ENCODE measurements around the gene GLYAT.

GLYAT gene

GRCh38 chr11:58776891-58777710 lies 45.4 kb upstream of the GLYAT start:
- no peak overlapping the region for H3K4me3 ChIP-seq (ENCODE audit: low read length)
- peaks cover 6% of the 10 kb centered on the region for H3K9me3 ChIP-seq (ENCODE audit: control insufficient read depth, insufficient read depth, low read length)
- no peak overlapping the region for H3K4me2 ChIP-seq (ENCODE audit: low read length)
- H3K79me2 ChIP-seq (ENCODE audit: control insufficient read depth, low read length), result no peaks in the 10 kb centered on the region
- 0 out of 2 replicates have a peak, but pooled peaks cover 3% of the 10 kb centered on the region for H3K27me3 ChIP-seq (ENCODE audit: control insufficient read depth, low read length)
- no peaks in the 10 kb centered on the region for H3K9me2 ChIP-seq (replicated peaks; ENCODE audit: control insufficient read depth, low read length)
- H3F3A ChIP-seq (ENCODE audit: control insufficient read depth, insufficient read depth), result no peaks in the 10 kb centered on the region
- no peak overlapping the region for H3K27ac ChIP-seq (ENCODE audit: low read depth, low read length)
- H4K20me1 ChIP-seq (ENCODE audit: control insufficient read depth, insufficient read depth, low read depth, low read length), result no peaks in the 10 kb centered on the region
- H3K36me3 ChIP-seq (ENCODE audit: control insufficient read depth, low read length), result no peaks in the 10 kb centered on the region
- no peaks in the 10 kb centered on the region for H3K4me1 ChIP-seq (ENCODE audit: control insufficient read depth, low read length)
- TF ChIP-seq CTCF (IDR thresholded peaks at IDR 0.05; ENCODE audit: low read depth, low read length, poor library complexity, severe bottlenecking), result no peak
- TF ChIP-seq EZH2phosphoT487 (IDR thresholded peaks at IDR 0.05; ENCODE audit: borderline replicate concordance, low read length), result no peak

GRCh38 chr11:58775066-58775708 lies 43.4 kb upstream of the GLYAT start:
- TF ChIP-seq CTCF (IDR thresholded peaks at IDR 0.05; ENCODE audit: low read depth, low read length, poor library complexity, severe bottlenecking) (no peak), EZH2phosphoT487 (IDR thresholded peaks at IDR 0.05; ENCODE audit: borderline replicate concordance, low read length) (no peak)
- Histone ChIP-seq H3K9me2 (replicated peaks; ENCODE audit: control insufficient read depth, low read length) (no peaks in the 10 kb centered on the region), H4K20me1 (ENCODE audit: control insufficient read depth, insufficient read depth, low read depth, low read length) (no peaks in the 10 kb centered on the region), H3K9me3 (ENCODE audit: control insufficient read depth, insufficient read depth, low read length) (no peaks in the 10 kb centered on the region; the same call in none of the 2 replicates), H3K79me2 (ENCODE audit: control insufficient read depth, low read length) (no peaks in the 10 kb centered on the region), H3K36me3 (ENCODE audit: control insufficient read depth, low read length) (no peaks in the 10 kb centered on the region), H3K27ac (ENCODE audit: low read depth, low read length) (no peak overlapping the region), H3F3A (ENCODE audit: control insufficient read depth, insufficient read depth) (no peaks in the 10 kb centered on the region), H3K4me1 (ENCODE audit: control insufficient read depth, low read length) (no peaks in the 10 kb centered on the region), H3K4me3 (ENCODE audit: low read length) (no peak overlapping the region), H3K4me2 (ENCODE audit: low read length) (no peak overlapping the region), H3K27me3 (ENCODE audit: control insufficient read depth, low read length) (0 out of 2 replicates have a peak, but pooled peaks cover 3% of the 10 kb centered on the region)

- H3K27me3 ChIP-seq (ENCODE audit: control insufficient read depth, low read length), result 0 out of 2 replicates have a peak, but pooled peaks cover 3% of the 10 kb centered on the region
- H3K79me2 ChIP-seq (ENCODE audit: control insufficient read depth, low read length), result no peaks in the 10 kb centered on the region
- no peaks in the 10 kb centered on the region for H3F3A ChIP-seq (ENCODE audit: control insufficient read depth, insufficient read depth)
- H3K36me3 ChIP-seq (ENCODE audit: control insufficient read depth, low read length), result no peaks in the 10 kb centered on the region
- H4K20me1 ChIP-seq (ENCODE audit: control insufficient read depth, insufficient read depth, low read depth, low read length), result no peaks in the 10 kb centered on the region
- no peaks in the 10 kb centered on the region; the same call in 1 of the 2 replicates for H3K9me3 ChIP-seq (ENCODE audit: control insufficient read depth, insufficient read depth, low read length)
- H3K27ac ChIP-seq (ENCODE audit: low read depth, low read length), result no peak overlapping the region
- no peak for TF ChIP-seq CTCF (IDR thresholded peaks at IDR 0.05; ENCODE audit: low read depth, low read length, poor library complexity, severe bottlenecking)
- no peaks in the 10 kb centered on the region for H3K9me2 ChIP-seq (replicated peaks; ENCODE audit: control insufficient read depth, low read length)
- no peaks in the 10 kb centered on the region for H3K4me1 ChIP-seq (ENCODE audit: control insufficient read depth, low read length)
- no peak overlapping the region for H3K4me3 ChIP-seq (ENCODE audit: low read length)
- H3K4me2 ChIP-seq (ENCODE audit: low read length), result no peak overlapping the region
These were observed 42.4 kb upstream of the GLYAT start for GRCh38 chr11:58774164-58774593.

Data from DOHH2 (cell line).